Stimulated activated naive CD8-positive, alpha-beta T cell treated with anti-CD3 and anti-CD28 coated beads, Interleukin-15, Interleukin-2, amounts not matched to agents 100 ng/mL and 50 ng/mL, for 24 hours (primary cell): ENCODE measurements around the gene PAX3.

Experiments used
- H3K27ac Mint-ChIP-seq: one replicate; pipeline ENCODE4 v1.8.0; 2021; ENCODE audit warnings: mild to moderate bottlenecking, mixed read lengths
- H3K27me3 Mint-ChIP-seq: one replicate; pipeline ENCODE4 v1.8.0; 2021; ENCODE audit warnings: mixed read lengths
- H3K36me3 Mint-ChIP-seq: one replicate; pipeline ENCODE4 v1.8.0; 2021; ENCODE audit warnings: low read depth, mixed read lengths
- H3K4me1 Mint-ChIP-seq: one replicate; pipeline ENCODE4 v1.8.0; 2021; ENCODE audit warnings: low read depth, mixed read lengths
- H3K4me3 Mint-ChIP-seq: one replicate; pipeline ENCODE4 v1.8.0; 2021; ENCODE audit warnings: mild to moderate bottlenecking, mixed read lengths
- H3K9me3 Mint-ChIP-seq: one replicate; pipeline ENCODE4 v1.8.0; 2021; ENCODE audit warnings: mixed read lengths

Gene PAX3

GRCh38 chr2:222304737-222305515 is 6.1 kb upstream of the PAX3 start:
- Mint-ChIP-seq H3K4me1 (peaks cover 32% of the 10 kb centered on the region), H3K27ac (peak overlapping the region; percentile 72)

GRCh38 chr2:222303828-222304736 is 5.3 kb upstream of the PAX3 start:
- Mint-ChIP-seq H3K9me3 (peaks cover 5% of the 10 kb centered on the region), H3K27ac (no peak overlapping the region), H3K36me3 (peaks cover 8% of the 10 kb centered on the region), H3K27me3 (peaks cover 97% of the 10 kb centered on the region), H3K4me1 (peaks cover 32% of the 10 kb centered on the region), H3K4me3 (no peak overlapping the region)

More at GRCh38 chr2:222304737-222305515, 6.1 kb upstream of the PAX3 start:
- Mint-ChIP-seq H3K4me3 (peak overlapping the region; percentile 77), H3K9me3 (peaks cover 5% of the 10 kb centered on the region), H3K36me3 (peaks cover 4% of the 10 kb centered on the region), H3K27me3 (peaks cover 97% of the 10 kb centered on the region)

GRCh38 chr2:222303045-222303827 is 4.4 kb upstream of the PAX3 start:
- H3K27me3 Mint-ChIP-seq: peaks cover 95% of the 10 kb centered on the region
- peaks cover 5% of the 10 kb centered on the region for H3K9me3 Mint-ChIP-seq
- peaks cover 9% of the 10 kb centered on the region for H3K36me3 Mint-ChIP-seq
- no peak overlapping the region for H3K4me3 Mint-ChIP-seq
- no peak overlapping the region for H3K27ac Mint-ChIP-seq
- peaks cover 32% of the 10 kb centered on the region for H3K4me1 Mint-ChIP-seq

- H3K4me3 Mint-ChIP-seq: no peak overlapping the region
Measured at GRCh38 chr2:222302178-222303018, 3.6 kb upstream of the PAX3 start.

GRCh38 chr2:222301796-222302118 is 3.0 kb upstream of the PAX3 start:
- H3K4me3 Mint-ChIP-seq: no peak overlapping the region
- H3K36me3 Mint-ChIP-seq: peaks cover 9% of the 10 kb centered on the region
- H3K27me3 Mint-ChIP-seq: peaks cover 95% of the 10 kb centered on the region
- no peaks in the 10 kb centered on the region for H3K9me3 Mint-ChIP-seq
- H3K4me1 Mint-ChIP-seq: peaks cover 32% of the 10 kb centered on the region
- no peak overlapping the region for H3K27ac Mint-ChIP-seq

More at GRCh38 chr2:222302178-222303018, 3.6 kb upstream of the PAX3 start:
- Mint-ChIP-seq H3K27ac (no peak overlapping the region), H3K9me3 (peaks cover under 1% of the 10 kb centered on the region), H3K27me3 (peaks cover 95% of the 10 kb centered on the region), H3K36me3 (peaks cover 9% of the 10 kb centered on the region), H3K4me1 (peaks cover 32% of the 10 kb centered on the region)

- Mint-ChIP-seq H3K36me3 (peaks cover 9% of the 10 kb centered on the region), H3K4me1 (peaks cover 32% of the 10 kb centered on the region), H3K9me3 (no peaks in the 10 kb centered on the region), H3K27me3 (peaks cover 95% of the 10 kb centered on the region), H3K4me3 (no peak overlapping the region), H3K27ac (no peak overlapping the region)
Measured at GRCh38 chr2:222301053-222301795, 2.4 kb upstream of the PAX3 start.

GRCh38 chr2:222300726-222301052 is 1.9 kb upstream of the PAX3 start:
- no peaks in the 10 kb centered on the region for H3K9me3 Mint-ChIP-seq
- peaks cover 32% of the 10 kb centered on the region for H3K4me1 Mint-ChIP-seq
- H3K36me3 Mint-ChIP-seq: peaks cover 9% of the 10 kb centered on the region
- no peak overlapping the region for H3K4me3 Mint-ChIP-seq
- no peak overlapping the region for H3K27ac Mint-ChIP-seq
- H3K27me3 Mint-ChIP-seq: peaks cover 95% of the 10 kb centered on the region

- H3K27ac Mint-ChIP-seq: no peak overlapping the region
Measured at GRCh38 chr2:222299906-222300725, 1.3 kb upstream of the PAX3 start.

GRCh38 chr2:222298001-222298310 is 842 bp downstream of the PAX3 start:
- Mint-ChIP-seq H3K4me3 (no peak overlapping the region), H3K27ac (no peak overlapping the region), H3K27me3 (peaks cover 93% of the 10 kb centered on the region), H3K36me3 (peaks cover 5% of the 10 kb centered on the region), H3K4me1 (peaks cover 18% of the 10 kb centered on the region), H3K9me3 (no peaks in the 10 kb centered on the region)

More at GRCh38 chr2:222299906-222300725, 1.3 kb upstream of the PAX3 start:
- Mint-ChIP-seq H3K4me3 (no peak overlapping the region), H3K36me3 (peaks cover 9% of the 10 kb centered on the region), H3K4me1 (peaks cover 32% of the 10 kb centered on the region), H3K9me3 (no peaks in the 10 kb centered on the region), H3K27me3 (peaks cover 95% of the 10 kb centered on the region)

GRCh38 chr2:222297600-222297935 is 1.2 kb downstream of the PAX3 start:
- no peaks in the 10 kb centered on the region for H3K9me3 Mint-ChIP-seq
- H3K27ac Mint-ChIP-seq: no peak overlapping the region
- H3K27me3 Mint-ChIP-seq: peaks cover 93% of the 10 kb centered on the region
- H3K36me3 Mint-ChIP-seq: peaks cover 5% of the 10 kb centered on the region
- H3K4me3 Mint-ChIP-seq: no peak overlapping the region
- H3K4me1 Mint-ChIP-seq: peaks cover 18% of the 10 kb centered on the region

GRCh38 chr2:222296911-222297599 is 1.7 kb downstream of the PAX3 start:
- Mint-ChIP-seq H3K27me3 (peaks cover 93% of the 10 kb centered on the region), H3K9me3 (no peaks in the 10 kb centered on the region), H3K4me1 (peaks cover 18% of the 10 kb centered on the region), H3K36me3 (peaks cover 5% of the 10 kb centered on the region), H3K27ac (peak overlapping the region; percentile 67), H3K4me3 (no peak overlapping the region)

GRCh38 chr2:222296311-222296741 is 2.5 kb downstream of the PAX3 start:
- Mint-ChIP-seq H3K27me3 (peaks cover 95% of the 10 kb centered on the region), H3K4me1 (peaks cover 18% of the 10 kb centered on the region), H3K4me3 (no peak overlapping the region), H3K9me3 (no peaks in the 10 kb centered on the region), H3K27ac (peak overlapping the region; percentile 67), H3K36me3 (peaks cover 5% of the 10 kb centered on the region)
